Measurements from ENCODE around the gene RELA. TPM values are rescaled to one million over a fixed set of nuclear protein-coding genes. Genes with fewer than 3 reads are reported as not detected.

Gene RELA
- total and polyA plus RNA-seq, 2 of the 13 experiments (the other 11 are each of a cell fraction or from before 2014, with no cell fraction given): 21.4 to 40.5 TPM

DNA sequence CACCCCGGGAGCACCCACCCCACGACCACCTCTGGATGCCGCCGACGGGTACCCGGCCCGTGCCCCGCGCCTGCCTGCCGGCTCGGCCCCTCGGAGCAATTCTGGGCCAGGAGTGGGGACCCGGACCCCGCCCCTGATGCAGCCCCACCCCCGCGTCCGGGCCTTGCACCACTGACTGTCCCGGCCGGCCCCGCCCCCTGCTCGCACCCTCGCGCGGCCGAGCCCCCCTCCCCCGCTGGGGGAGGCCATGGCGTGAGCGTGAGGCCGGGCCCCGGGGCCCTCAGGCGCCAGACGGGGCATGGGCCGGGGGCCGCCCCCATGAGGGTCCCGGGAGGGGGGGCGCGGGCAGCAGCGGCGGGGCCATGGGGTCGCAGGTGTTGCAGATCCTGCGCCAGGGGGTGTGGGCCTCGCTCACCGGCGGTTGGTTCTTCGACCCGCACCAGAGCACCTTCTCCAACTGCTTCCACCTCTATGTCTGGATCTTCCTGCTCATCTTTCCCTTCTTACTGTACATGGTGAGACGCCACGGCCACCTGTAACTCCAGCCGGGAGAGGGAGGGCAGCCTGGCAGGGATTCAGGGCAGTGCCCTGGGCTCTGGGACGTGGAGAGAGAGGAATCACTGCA is 46.7 kb downstream of the RELA start (continued):
- TF ChIP-seq CCDC6 (CRISPR knock-in tag; IDR thresholded peaks at IDR 0.05): 0 out of 2 replicates have a peak, but pooled peaks have one; percentile 10
- TF ChIP-seq MED8 (CRISPR knock-in tag; IDR thresholded peaks at IDR 0.05; ENCODE audit: insufficient replicate concordance): peak; percentile 52
- TF ChIP-seq GATA4 (IDR thresholded peaks at IDR 0.05; ENCODE audit: borderline replicate concordance, low read depth): 0 out of 2 replicates have a peak, but pooled peaks have one; percentile 23
- TF ChIP-seq, protein P1, sequence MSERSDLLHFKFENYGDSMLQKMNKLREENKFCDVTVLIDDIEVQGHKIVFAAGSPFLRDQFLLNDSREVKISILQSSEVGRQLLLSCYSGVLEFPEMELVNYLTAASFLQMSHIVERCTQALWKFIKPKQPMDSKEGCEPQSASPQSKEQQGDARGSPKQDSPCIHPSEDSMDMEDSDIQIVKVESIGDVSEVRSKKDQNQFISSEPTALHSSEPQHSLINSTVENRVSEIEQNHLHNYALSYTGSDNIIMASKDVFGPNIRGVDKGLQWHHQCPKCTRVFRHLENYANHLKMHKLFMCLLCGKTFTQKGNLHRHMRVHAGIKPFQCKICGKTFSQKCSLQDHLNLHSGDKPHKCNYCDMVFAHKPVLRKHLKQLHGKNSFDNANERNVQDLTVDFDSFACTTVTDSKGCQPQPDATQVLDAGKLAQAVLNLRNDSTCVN (CRISPR knock-in tag; IDR thresholded peaks at IDR 0.05; ENCODE audit: borderline replicate concordance): no peak
- TF ChIP-seq, protein P2, sequence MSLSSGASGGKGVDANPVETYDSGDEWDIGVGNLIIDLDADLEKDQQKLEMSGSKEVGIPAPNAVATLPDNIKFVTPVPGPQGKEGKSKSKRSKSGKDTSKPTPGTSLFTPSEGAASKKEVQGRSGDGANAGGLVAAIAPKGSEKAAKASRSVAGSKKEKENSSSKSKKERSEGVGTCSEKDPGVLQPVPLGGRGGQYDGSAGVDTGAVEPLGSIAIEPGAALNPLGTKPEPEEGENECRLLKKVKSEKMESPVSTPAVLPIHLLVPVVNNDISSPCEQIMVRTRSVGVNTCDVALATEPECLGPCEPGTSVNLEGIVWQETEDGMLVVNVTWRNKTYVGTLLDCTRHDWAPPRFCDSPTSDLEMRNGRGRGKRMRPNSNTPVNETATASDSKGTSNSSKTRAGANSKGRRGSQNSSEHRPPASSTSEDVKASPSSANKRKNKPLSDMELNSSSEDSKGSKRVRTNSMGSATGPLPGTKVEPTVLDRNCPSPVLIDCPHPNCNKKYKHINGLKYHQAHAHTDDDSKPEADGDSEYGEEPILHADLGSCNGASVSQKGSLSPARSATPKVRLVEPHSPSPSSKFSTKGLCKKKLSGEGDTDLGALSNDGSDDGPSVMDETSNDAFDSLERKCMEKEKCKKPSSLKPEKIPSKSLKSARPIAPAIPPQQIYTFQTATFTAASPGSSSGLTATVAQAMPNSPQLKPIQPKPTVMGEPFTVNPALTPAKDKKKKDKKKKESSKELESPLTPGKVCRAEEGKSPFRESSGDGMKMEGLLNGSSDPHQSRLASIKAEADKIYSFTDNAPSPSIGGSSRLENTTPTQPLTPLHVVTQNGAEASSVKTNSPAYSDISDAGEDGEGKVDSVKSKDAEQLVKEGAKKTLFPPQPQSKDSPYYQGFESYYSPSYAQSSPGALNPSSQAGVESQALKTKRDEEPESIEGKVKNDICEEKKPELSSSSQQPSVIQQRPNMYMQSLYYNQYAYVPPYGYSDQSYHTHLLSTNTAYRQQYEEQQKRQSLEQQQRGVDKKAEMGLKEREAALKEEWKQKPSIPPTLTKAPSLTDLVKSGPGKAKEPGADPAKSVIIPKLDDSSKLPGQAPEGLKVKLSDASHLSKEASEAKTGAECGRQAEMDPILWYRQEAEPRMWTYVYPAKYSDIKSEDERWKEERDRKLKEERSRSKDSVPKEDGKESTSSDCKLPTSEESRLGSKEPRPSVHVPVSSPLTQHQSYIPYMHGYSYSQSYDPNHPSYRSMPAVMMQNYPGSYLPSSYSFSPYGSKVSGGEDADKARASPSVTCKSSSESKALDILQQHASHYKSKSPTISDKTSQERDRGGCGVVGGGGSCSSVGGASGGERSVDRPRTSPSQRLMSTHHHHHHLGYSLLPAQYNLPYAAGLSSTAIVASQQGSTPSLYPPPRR (CRISPR knock-in tag; IDR thresholded peaks at IDR 0.05; ENCODE audit: borderline replicate concordance): 0 out of 2 replicates have a peak, but pooled peaks have one; percentile 29
- 0 out of 2 replicates have a peak, but pooled peaks have one; percentile 14 for TF ChIP-seq ZNF564 (CRISPR knock-in tag; IDR thresholded peaks at IDR 0.05)
- TF ChIP-seq KDM5A (IDR thresholded peaks at IDR 0.05; ENCODE audit: borderline replicate concordance, low read length): peak; percentile 48; the same call in 1 of the 2 replicates
- TF ChIP-seq, protein P3, sequence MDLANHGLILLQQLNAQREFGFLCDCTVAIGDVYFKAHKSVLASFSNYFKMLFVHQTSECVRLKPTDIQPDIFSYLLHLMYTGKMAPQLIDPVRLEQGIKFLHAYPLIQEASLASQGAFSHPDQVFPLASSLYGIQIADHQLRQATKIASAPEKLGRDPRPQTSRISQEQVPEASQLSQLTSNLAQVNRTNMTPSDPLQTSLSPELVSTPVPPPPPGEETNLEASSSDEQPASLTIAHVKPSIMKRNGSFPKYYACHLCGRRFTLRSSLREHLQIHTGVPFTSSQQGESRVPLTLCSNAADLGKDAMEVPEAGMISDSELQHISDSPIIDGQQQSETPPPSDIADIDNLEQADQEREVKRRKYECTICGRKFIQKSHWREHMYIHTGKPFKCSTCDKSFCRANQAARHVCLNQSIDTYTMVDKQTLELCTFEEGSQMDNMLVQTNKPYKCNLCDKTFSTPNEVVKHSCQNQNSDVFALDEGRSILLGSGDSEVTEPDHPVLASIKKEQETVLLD (CRISPR knock-in tag; IDR thresholded peaks at IDR 0.05; ENCODE audit: low read depth): peak; percentile 39; the same call in 1 of the 2 replicates
- no peak for TF ChIP-seq SMARCC2 (IDR thresholded peaks at IDR 0.05)
- no peak for TF ChIP-seq NBN (conservative IDR thresholded peaks at IDR 0.05)
- no peak for TF ChIP-seq ZNF761 (CRISPR knock-in tag; conservative IDR thresholded peaks at IDR 0.05)
- TF ChIP-seq, protein P4, sequence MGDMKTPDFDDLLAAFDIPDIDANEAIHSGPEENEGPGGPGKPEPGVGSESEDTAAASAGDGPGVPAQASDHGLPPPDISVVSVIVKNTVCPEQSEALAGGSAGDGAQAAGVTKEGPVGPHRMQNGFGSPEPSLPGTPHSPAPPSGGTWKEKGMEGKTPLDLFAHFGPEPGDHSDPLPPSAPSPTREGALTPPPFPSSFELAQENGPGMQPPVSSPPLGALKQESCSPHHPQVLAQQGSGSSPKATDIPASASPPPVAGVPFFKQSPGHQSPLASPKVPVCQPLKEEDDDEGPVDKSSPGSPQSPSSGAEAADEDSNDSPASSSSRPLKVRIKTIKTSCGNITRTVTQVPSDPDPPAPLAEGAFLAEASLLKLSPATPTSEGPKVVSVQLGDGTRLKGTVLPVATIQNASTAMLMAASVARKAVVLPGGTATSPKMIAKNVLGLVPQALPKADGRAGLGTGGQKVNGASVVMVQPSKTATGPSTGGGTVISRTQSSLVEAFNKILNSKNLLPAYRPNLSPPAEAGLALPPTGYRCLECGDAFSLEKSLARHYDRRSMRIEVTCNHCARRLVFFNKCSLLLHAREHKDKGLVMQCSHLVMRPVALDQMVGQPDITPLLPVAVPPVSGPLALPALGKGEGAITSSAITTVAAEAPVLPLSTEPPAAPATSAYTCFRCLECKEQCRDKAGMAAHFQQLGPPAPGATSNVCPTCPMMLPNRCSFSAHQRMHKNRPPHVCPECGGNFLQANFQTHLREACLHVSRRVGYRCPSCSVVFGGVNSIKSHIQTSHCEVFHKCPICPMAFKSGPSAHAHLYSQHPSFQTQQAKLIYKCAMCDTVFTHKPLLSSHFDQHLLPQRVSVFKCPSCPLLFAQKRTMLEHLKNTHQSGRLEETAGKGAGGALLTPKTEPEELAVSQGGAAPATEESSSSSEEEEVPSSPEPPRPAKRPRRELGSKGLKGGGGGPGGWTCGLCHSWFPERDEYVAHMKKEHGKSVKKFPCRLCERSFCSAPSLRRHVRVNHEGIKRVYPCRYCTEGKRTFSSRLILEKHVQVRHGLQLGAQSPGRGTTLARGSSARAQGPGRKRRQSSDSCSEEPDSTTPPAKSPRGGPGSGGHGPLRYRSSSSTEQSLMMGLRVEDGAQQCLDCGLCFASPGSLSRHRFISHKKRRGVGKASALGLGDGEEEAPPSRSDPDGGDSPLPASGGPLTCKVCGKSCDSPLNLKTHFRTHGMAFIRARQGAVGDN (CRISPR knock-in tag; IDR thresholded peaks at IDR 0.05): peak; percentile 8; the same call in 1 of the 2 replicates
- TF ChIP-seq, protein P5, sequence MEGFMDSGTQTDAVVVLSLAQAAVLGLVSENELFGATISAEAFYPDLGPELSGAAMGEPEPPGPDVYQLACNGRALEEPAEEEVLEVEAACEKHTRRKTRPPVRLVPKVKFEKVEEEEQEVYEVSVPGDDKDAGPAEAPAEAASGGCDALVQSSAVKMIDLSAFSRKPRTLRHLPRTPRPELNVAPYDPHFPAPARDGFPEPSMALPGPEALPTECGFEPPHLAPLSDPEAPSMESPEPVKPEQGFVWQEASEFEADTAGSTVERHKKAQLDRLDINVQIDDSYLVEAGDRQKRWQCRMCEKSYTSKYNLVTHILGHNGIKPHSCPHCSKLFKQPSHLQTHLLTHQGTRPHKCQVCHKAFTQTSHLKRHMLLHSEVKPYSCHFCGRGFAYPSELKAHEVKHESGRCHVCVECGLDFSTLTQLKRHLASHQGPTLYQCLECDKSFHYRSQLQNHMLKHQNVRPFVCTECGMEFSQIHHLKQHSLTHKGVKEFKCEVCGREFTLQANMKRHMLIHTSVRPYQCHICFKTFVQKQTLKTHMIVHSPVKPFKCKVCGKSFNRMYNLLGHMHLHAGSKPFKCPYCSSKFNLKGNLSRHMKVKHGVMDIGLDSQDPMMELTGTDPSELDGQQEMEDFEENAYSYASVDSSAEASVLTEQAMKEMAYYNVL (CRISPR knock-in tag; IDR thresholded peaks at IDR 0.05; ENCODE audit: borderline replicate concordance): peak; percentile 33; the same call in 1 of the 2 replicates
- 0 out of 2 replicates have a peak, but pooled peaks have one; percentile 3 for TF ChIP-seq ZNF446 (CRISPR knock-in tag; IDR thresholded peaks at IDR 0.05)

Data from HepG2 (cell line).